ENCODE results near the gene DDX54.

Gene DDX54

DNA sequence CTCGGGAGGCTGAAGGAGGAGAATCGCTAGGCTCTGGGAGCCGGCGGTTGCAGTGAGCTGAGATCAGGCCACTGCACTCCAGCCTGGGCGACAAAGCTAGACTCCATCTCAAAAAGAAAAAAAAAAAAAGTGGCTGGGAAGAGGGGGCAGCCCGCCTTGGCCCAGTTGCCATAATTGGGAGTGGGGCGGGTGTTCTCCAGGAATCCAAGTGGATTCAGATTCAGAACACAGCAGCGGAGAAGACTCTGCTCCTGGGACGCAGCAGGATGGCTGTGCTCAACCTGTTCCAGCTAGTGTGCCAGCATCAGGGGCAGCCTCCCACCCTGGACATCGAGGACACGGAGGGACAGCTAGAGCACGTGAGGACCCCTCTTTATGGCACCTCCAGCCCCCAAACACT lies 30.2 kb downstream of the DDX54 start:
- H3K4me3 Mint-ChIP-seq: no peak overlapping the region
- no peak for DNase-seq
- peaks cover 16% of the 10 kb centered on the region for H3K36me3 Mint-ChIP-seq
- no peaks in the 10 kb centered on the region for H3K9me3 Mint-ChIP-seq
- H3K4me1 Mint-ChIP-seq: peaks cover 42% of the 10 kb centered on the region
- CTCF ChIA-PET: interaction anchor here (0.7 to 3.0 kb wide), 2 partner anchors 21 to 106 kb away, joined by 3 to 19 read pairs; no protein-coding TSS in a partner anchor
- no peak overlapping the region for H3K27ac Mint-ChIP-seq
- H3K27me3 Mint-ChIP-seq: peaks cover 53% of the 10 kb centered on the region

DNA sequence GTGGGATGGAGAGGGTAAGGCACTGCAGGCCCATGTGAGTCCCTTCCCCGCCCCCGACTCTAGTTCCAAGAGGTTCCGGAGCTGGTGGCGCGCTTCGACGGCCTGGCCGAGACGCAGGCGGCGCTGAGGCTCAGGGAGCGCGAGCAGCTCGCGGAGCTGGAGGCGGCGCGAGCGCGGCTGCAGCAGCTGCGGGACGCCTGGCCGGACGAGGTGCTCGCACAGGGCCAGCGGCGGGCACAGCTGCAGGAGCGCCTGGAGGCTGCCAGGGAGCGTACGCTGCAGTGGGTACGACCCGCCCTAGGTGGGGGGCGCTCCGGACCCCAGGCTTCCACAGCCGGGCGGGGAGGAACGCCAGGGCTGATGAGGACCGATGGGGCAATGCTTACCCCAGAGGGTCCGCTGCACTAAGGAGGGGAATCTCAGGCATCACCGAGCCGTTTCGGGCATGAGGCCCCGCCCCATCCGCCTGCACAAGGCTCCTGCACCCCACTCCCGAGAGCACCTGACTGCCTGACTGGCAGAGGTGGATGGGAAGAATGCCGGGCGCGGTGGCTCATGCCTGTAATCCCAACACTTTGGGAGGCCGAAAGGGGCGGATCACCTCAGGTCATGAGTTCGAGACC lies 30.8 kb downstream of the DDX54 start:
- CTCF ChIA-PET: interaction anchor here (0.9 to 4.6 kb wide), 6 partner anchors 20 to 255 kb away, joined by 3 to 32 read pairs (median 8); no protein-coding TSS in a partner anchor
- Mint-ChIP-seq H3K27ac (no peak overlapping the region), H3K9me3 (no peaks in the 10 kb centered on the region), H3K4me3 (peak overlapping the region; percentile 49), H3K36me3 (peaks cover 14% of the 10 kb centered on the region), H3K27me3 (peaks cover 59% of the 10 kb centered on the region), H3K4me1 (peaks cover 42% of the 10 kb centered on the region)
- peak; percentile 31 for DNase-seq

DNA sequence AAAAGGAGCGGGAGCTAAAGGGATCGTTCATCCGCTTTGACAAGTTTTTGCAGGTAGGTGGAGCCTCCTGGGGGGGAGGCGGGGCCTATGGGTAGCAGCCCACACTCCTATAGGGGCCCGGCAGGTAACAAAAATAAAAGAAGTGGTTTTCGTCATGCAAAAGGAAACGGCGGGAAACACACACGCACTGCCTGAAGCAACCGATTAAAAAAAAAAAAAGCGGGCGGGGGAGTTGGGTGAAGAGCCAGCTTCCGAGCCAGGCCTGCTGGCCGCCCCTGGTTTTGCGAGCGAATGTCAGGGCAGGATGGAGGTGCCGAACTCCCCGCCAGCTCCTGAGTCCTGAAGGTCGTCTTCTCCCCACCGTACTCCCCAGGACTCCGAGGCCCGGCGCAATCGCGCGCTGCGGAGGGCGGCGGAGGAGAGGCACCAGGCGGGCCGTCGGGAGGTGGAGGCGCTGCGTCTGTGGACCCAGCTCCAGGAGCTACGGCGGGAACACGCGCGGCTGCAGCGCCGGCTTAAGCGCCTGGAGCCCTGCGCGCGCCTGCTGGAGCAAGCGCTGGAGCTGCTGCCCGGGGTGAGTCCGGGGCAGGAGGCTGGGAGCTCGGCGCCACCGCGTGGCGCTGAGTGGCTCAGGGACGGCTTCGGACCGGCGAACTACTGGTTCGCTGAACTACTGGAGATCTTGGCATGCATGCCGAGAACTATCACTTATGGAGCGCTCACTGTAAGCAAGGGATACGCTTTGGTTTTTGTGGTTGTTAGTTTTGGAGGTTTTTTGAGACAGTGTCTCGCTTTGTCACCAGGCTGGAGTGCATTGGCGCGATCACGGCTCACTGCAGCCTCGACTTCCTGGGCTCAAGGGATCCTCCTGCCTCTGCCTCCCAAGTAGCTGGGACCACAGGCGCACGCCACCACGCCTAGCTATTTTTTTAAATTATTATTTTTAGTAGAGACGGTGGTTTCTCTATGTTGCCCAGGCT lies 32.2 kb downstream of the DDX54 start:
- Mint-ChIP-seq H3K27ac (peak overlapping the region; percentile 80), H3K9me3 (no peaks in the 10 kb centered on the region), H3K27me3 (peaks cover 65% of the 10 kb centered on the region), H3K4me3 (peak overlapping the region; percentile 74), H3K36me3 (peaks cover 6% of the 10 kb centered on the region), H3K4me1 (peaks cover 42% of the 10 kb centered on the region)
- peak; percentile 77 for DNase-seq
- CTCF ChIA-PET: interaction anchor here (0.7 to 4.6 kb wide), 19 partner anchors 10 to 272 kb away, joined by 3 to 32 read pairs (median 4); partner anchors contain the start of gene RASAL1

DNA sequence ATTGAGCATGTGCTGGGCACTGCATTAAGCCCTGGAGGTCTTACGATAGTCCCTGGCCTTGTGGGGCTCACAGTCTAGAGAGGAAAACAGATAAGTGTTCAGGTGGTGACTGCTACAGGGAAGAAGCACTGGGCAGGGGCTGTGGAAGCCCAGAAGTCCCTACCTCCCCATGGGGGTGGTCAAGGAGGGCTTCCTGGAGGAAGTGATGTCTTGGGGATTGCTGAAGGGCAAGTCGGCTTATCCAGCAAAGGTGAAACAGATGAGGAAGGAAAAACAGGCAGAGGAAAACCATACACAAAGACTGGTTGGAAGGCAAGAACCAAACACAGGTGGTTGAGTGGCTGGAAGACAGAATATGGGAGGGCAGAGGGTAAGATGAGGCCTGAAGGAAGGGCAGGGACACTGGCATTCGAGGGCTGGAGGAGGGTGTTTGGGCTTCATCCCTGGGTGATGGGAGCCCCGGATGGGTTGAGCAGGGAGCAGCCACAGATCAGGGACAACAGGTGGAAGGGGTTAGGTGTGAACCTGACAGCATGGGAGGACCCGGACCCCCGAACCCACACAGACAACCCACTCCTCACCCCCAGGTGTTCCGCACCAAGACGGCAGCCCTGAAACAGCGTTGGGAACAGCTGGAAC lies 33.0 kb downstream of the DDX54 start:
- H3K27me3 Mint-ChIP-seq: peaks cover 71% of the 10 kb centered on the region
- H3K36me3 Mint-ChIP-seq: peaks cover 6% of the 10 kb centered on the region
- CTCF ChIA-PET: interaction anchor here (0.9 to 4.6 kb wide), 11 partner anchors 13 to 273 kb away, joined by 3 to 32 read pairs (median 4); partner anchors contain the start of gene RASAL1
- no peak for DNase-seq
- peak overlapping the region; percentile 74 for H3K4me3 Mint-ChIP-seq
- H3K9me3 Mint-ChIP-seq: no peaks in the 10 kb centered on the region
- H3K27ac Mint-ChIP-seq: no peak overlapping the region
- peaks cover 42% of the 10 kb centered on the region for H3K4me1 Mint-ChIP-seq

DNA sequence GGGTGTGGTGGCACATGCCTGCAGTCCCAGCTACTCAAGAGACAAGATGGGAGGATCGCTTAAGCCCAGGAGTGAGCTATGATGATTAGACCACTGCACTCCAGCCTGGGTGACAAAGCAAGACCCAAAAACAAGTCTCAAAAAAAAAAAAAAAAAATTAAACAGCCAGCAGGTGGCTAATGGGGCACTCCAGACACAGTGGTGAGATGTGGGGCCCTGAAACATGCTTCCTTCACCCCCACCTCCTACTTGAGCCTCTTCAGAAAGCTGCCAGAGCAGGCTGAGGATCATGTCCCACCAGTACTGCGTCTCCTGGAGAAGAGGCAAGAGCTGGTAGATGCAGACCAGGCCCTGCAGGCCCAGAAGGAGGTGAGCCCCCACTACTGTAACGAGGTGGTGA lies 33.6 kb downstream of the DDX54 start:
- H3K36me3 Mint-ChIP-seq: peaks cover under 1% of the 10 kb centered on the region
- H3K4me1 Mint-ChIP-seq: peaks cover 38% of the 10 kb centered on the region
- H3K4me3 Mint-ChIP-seq: peak overlapping the region; percentile 74
- H3K9me3 Mint-ChIP-seq: no peaks in the 10 kb centered on the region
- H3K27me3 Mint-ChIP-seq: peaks cover 71% of the 10 kb centered on the region
- DNase-seq: no peak
- no peak overlapping the region for H3K27ac Mint-ChIP-seq
- CTCF ChIA-PET: interaction anchor here (0.6 to 4.6 kb wide), 3 partner anchors 12 to 156 kb away, joined by 3 to 32 read pairs (median 3); no protein-coding TSS in a partner anchor

DNA sequence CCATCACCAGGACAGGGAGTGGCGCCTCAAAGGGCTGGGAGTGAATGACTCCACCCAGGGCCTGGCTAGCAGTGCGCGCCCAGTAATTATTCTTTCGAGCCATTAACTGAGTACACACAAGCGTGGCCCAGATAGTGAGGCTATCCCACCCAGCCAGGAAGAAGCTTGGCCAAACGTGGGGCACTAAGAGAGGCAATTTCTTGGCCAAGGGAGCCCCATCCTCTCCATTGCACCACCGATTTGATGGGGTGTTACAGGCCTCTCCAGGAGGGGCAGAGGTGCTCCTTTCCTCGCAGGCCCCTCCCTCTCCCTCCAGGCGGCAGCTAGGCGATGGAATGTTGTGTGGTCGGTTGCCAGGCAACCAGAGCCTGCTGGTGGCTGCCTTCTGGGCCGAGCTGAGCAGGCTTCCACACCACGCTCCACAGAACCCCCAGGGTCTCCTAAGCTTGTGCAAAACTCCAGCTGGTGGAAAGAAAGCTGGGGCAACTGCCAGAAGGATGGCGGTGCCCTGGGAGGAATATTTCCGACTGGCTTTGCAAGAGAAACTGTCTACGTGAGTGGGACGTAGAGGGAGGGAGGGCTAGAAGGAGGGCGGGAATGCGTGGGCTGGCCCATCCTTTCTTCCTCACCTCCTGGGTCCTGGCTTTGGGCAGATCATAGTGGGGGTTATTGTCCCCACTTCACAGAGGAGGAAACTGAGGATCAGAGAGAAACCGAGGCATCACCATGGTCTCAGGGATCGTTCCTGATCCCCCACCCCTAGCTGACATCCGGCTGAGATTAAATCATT lies 35.7 kb downstream of the DDX54 start, which contains the start of gene CFAP73:
TSS of gene CFAP73 (plus strand) at position 364 of the 790 bp plus-strand sequence. CDS start at position 498, 134 bp downstream.
- no peak within 1 kb of the TSS for H3K27ac Mint-ChIP-seq
- CTCF ChIA-PET: interaction anchor here (1.2 kb wide), 1 partner anchor 9 kb away, joined by 3 read pairs; no protein-coding TSS in a partner anchor

DNA sequence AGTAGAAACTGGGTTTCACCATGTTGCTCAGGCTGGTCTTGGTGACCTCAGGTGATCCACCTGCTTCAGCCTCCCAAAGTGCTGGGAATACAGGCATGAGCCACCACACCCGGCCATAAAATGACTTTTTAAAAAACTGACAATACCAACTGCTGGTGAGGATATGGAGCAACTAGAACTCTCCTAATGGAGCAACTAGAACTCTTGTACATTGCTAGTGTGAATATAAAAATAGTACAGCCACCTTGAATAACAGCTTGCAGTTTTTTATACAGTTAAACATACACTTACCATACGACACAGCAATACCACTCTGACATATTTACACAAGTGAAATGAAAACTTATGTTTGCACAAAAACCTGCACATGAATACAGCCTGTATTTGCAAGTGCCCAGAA lies 38.3 kb downstream of the DDX54 start:
- CTCF ChIA-PET: interaction anchor here (0.9 kb wide), 1 partner anchor 13 kb away, joined by 4 read pairs; no protein-coding TSS in a partner anchor
- peaks cover 43% of the 10 kb centered on the region for H3K27me3 Mint-ChIP-seq
- peaks cover 3% of the 10 kb centered on the region for H3K4me1 Mint-ChIP-seq
- H3K27ac Mint-ChIP-seq: no peak overlapping the region
- H3K36me3 Mint-ChIP-seq: no peaks in the 10 kb centered on the region
- no peak overlapping the region for H3K4me3 Mint-ChIP-seq
- H3K9me3 Mint-ChIP-seq: no peaks in the 10 kb centered on the region
- DNase-seq: no peak

More for the DNA sequence above, 35.7 kb downstream of the DDX54 start, which contains the start of gene CFAP73:
- peaks cover 26% of the 10 kb centered on the region for H3K4me1 Mint-ChIP-seq
- H3K36me3 Mint-ChIP-seq: no peaks in the 10 kb centered on the region
- no peak for DNase-seq
- H3K27me3 Mint-ChIP-seq: peaks cover 63% of the 10 kb centered on the region
- H3K4me3 Mint-ChIP-seq: no peak within 1 kb of the TSS
- H3K9me3 Mint-ChIP-seq: no peaks in the 10 kb centered on the region

DNA sequence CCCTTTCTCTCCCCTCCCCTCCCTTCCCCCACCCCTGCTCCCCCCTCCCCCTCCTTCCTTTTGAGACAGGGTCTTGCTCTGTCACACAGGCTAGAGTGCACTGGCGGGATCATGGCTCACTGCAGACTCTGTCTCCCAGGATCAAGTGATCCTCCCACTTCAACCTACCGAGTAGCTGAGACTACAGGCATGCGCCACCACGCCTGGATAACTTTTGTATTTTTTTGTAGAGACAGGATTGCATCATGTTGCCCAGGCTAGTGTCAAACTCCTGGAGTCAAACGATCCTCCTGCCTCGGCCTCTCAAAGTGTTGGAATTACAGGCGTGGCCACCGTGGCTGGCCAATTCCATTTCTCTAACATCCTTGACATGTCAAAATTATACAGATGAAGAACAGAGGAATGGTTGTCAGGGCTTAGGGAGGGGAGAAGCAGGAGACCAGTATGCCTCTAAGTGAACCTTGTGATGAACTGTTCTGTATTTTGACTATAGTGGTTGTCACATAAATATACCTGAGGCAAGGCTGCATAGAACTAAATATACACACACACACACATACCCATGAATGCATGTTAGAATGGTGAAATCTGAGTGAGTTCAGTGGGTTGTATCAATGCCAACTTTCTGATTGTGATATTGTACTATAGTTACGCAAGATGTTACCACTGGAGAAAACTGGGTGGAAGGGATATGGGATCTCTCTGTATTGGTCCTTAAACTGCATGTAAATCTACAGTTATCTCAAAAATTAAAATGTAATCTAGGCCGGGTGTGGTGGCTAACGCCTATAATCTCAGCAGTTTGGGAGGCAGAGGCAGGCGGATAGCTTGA lies 39.3 kb downstream of the DDX54 start:
- Mint-ChIP-seq H3K27me3 (peaks cover 36% of the 10 kb centered on the region), H3K27ac (no peak overlapping the region), H3K36me3 (no peaks in the 10 kb centered on the region), H3K9me3 (no peaks in the 10 kb centered on the region), H3K4me3 (no peak overlapping the region), H3K4me1 (no peaks in the 10 kb centered on the region)
- DNase-seq: no peak
- CTCF ChIA-PET: interaction anchor here (0.8 kb wide), 1 partner anchor 97 kb away, joined by 4 read pairs; no protein-coding TSS in a partner anchor

DNA sequence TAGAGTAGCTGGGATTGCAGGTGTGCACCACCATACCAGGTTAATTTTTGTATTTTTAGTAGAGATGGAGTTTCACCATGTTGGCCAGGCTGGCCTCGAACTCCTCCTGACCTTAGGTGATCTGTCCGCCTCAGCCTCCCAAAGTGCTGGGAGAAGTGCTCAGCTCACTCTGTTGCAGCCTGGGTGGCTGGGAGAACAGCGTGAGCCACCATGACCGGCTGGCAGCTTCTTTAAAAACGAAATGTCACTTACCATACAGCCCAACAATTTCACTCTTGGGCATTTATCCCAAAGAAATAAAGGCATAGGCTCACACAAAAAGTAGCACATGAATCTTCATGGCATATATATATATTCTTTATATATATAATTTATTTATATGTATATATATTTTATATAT lies 40.5 kb downstream of the DDX54 start:
- Mint-ChIP-seq H3K4me1 (no peaks in the 10 kb centered on the region), H3K27me3 (peaks cover 24% of the 10 kb centered on the region), H3K9me3 (no peaks in the 10 kb centered on the region), H3K36me3 (no peaks in the 10 kb centered on the region), H3K4me3 (no peak overlapping the region), H3K27ac (no peak overlapping the region)
- no peak for DNase-seq
- CTCF ChIA-PET: interaction anchor here (0.7 to 0.8 kb wide), 2 partner anchors 96 to 280 kb away, joined by 3 to 4 read pairs; no protein-coding TSS in a partner anchor

DNA sequence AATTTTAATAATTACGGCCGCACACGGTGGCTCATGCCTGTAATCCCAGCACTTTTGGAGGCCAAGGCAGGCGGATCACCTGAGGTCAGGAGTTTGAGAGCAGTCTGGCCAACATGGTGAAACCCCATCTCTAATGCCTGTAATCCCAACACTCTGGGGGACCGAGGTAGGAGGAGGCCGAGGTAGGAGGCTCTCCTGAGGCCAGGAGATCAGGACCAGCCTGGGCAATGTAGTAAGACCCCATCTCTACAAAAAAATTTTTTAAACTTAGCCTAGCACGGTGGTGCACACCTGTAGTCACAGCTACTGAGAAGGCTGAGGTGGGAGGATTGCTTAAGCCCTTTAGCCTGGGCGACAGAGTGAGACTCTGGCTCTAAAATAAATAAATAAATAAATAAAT lies 41.3 kb downstream of the DDX54 start:
- Mint-ChIP-seq H3K27me3 (peaks cover 16% of the 10 kb centered on the region), H3K4me3 (no peak overlapping the region), H3K9me3 (no peaks in the 10 kb centered on the region), H3K36me3 (no peaks in the 10 kb centered on the region), H3K27ac (no peak overlapping the region), H3K4me1 (no peaks in the 10 kb centered on the region)
- CTCF ChIA-PET: no interaction called here
- no peak for DNase-seq

DNA sequence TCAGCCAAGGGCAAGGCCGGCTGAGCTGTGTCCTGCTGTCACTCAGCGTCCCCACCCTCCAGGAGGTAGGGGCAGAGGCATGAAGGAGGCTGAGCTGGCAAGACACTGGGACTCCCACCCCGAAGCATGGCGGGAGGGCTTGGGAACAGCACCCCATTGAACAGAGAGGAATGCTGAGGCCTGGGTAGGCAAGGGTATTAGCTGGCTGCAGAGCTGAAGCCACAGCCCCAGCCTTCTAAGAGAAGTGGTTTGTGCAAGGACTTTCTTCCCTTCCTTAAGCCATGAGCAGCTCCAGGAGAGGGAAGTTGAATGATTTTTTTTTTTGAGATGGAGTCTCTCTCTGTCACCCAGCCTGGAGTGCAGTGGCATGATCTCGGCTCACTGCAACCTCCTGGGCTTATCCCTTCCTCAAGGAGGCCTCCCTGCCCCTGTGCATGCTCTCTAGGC lies 42.4 kb downstream of the DDX54 start:
- DNase-seq: no peak
- H3K27ac Mint-ChIP-seq: no peak overlapping the region
- no peaks in the 10 kb centered on the region for H3K4me1 Mint-ChIP-seq
- H3K9me3 Mint-ChIP-seq: no peaks in the 10 kb centered on the region
- peaks cover 16% of the 10 kb centered on the region for H3K27me3 Mint-ChIP-seq
- CTCF ChIA-PET: interaction anchor here (0.8 kb wide), 1 partner anchor 12 kb away, joined by 3 read pairs; no protein-coding TSS in a partner anchor
- H3K36me3 Mint-ChIP-seq: no peaks in the 10 kb centered on the region
- H3K4me3 Mint-ChIP-seq: no peak overlapping the region

DNA sequence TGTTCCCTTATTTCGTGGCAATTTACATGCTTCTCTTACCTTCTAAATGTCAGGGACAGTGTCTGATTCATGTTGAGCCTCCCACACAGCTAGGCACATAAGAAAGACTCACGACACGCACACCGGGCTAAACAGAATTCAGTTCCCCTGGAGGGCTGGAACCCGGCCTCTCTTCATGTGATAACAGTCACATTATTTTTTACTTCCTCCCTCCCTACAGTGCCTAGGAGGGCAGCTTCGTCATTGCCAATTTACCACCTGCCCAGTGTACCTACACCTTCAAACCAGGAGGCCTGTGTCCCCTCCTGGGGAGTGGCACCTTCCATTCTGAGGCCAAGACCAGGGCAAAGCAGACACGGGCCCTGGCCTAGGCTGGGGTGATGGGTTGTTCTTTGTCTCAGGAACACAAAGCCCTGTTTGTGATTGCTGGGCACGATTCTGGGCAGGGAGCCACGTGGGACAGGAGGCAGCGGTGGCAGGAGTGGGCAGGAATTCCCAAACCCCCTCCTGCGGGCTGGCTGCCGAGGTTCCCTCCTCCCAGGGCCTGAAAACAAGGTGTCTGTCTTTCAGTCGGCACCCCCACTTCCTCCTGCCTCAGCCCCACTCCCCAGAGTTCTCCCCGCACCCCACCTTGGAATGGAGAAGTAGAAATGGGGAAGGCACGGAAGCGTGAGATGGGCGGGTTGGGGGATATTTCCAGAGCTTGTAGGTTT lies 42.9 kb downstream of the DDX54 start:
- no peak overlapping the region for H3K4me3 Mint-ChIP-seq
- no peaks in the 10 kb centered on the region for H3K9me3 Mint-ChIP-seq
- no peak for DNase-seq
- no peaks in the 10 kb centered on the region for H3K36me3 Mint-ChIP-seq
- H3K27me3 Mint-ChIP-seq: peaks cover 15% of the 10 kb centered on the region
- CTCF ChIA-PET: interaction anchor here (0.8 kb wide), 1 partner anchor 11 kb away, joined by 3 read pairs; no protein-coding TSS in a partner anchor
- H3K27ac Mint-ChIP-seq: no peak overlapping the region
- no peaks in the 10 kb centered on the region for H3K4me1 Mint-ChIP-seq
